PFSK-1 (cell line): ENCODE data around the gene EPHA8.

Experiments used
- FOXP2 ChIP-seq: optimal IDR thresholded peaks from 2 replicates; pipeline ENCODE3; 2011; ENCODE audit warnings: borderline replicate concordance, control low read depth, inconsistent platforms; ENCODE audit not compliant: insufficient read depth; ENCODE audit errors: extremely low read length, extremely low read depth
- POLR2AphosphoS5 ChIP-seq: IDR thresholded peaks from 2 replicates; pipeline ENCODE4 v1.6.1; 2012; ENCODE audit warnings: low read depth, mild to moderate bottlenecking, control low read depth, low read length, moderate library complexity
- SIN3A ChIP-seq: IDR thresholded peaks from 2 replicates; pipeline ENCODE4 v1.6.1; 2012; ENCODE audit warnings: mild to moderate bottlenecking, low read length, moderate library complexity, borderline replicate concordance; ENCODE audit not compliant: insufficient read depth
- TAF1 ChIP-seq: IDR thresholded peaks from 2 replicates; pipeline ENCODE4 v1.6.1; 2012; ENCODE audit warnings: low read length, control low read depth, borderline replicate concordance; ENCODE audit not compliant: insufficient read depth
- TF ChIP-seq, protein P1 (sequence below), 2 experiments: IDR thresholded peaks; 2 replicates each; pipeline versions ENCODE4 v1.6.1 to v1.8.0; 2011 to 2012; ENCODE audit warnings: low read depth in 2 of 2, low read length in 2 of 2, control low read depth in 1 of 2, inconsistent platforms in 1 of 2, mild to moderate bottlenecking in 1 of 2, moderate library complexity in 1 of 2; ENCODE audit not compliant: insufficient read depth in 1 of 2

Gene EPHA8

DNA sequence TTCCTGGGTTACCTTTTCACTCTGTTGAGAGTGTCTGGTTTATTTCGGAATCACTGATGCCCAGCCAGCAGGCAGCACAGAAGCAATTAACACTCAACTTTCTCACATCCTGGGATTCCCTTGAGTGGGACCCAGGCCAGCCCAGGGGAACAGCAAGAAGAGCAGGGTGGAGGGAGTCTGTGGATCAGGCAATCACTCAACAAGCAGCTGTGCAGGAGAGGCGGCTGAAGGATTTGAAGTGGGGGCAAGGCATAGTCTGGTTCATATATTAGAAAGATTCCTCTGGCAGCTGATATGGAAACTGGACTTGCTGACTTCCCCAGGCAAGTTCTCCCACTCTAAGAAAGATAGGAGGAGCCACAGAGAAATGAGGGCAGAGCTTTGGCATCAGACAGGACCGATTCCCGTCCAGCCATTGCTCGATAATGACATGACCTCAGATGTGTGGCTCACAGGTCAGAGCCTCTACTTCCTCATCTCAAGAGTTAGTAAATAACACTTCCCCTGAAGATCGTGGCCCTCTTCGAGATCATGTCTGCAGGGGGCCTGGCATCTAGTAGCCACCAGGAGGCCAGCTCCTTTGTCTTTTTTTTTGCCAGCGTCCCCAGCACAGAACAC lies 12.4 kb downstream of the EPHA8 start:
- TF ChIP-seq FOXP2 = no peak
- TF ChIP-seq POLR2AphosphoS5 = no peak
- no peak for TF ChIP-seq SIN3A
- TF ChIP-seq, protein P1, sequence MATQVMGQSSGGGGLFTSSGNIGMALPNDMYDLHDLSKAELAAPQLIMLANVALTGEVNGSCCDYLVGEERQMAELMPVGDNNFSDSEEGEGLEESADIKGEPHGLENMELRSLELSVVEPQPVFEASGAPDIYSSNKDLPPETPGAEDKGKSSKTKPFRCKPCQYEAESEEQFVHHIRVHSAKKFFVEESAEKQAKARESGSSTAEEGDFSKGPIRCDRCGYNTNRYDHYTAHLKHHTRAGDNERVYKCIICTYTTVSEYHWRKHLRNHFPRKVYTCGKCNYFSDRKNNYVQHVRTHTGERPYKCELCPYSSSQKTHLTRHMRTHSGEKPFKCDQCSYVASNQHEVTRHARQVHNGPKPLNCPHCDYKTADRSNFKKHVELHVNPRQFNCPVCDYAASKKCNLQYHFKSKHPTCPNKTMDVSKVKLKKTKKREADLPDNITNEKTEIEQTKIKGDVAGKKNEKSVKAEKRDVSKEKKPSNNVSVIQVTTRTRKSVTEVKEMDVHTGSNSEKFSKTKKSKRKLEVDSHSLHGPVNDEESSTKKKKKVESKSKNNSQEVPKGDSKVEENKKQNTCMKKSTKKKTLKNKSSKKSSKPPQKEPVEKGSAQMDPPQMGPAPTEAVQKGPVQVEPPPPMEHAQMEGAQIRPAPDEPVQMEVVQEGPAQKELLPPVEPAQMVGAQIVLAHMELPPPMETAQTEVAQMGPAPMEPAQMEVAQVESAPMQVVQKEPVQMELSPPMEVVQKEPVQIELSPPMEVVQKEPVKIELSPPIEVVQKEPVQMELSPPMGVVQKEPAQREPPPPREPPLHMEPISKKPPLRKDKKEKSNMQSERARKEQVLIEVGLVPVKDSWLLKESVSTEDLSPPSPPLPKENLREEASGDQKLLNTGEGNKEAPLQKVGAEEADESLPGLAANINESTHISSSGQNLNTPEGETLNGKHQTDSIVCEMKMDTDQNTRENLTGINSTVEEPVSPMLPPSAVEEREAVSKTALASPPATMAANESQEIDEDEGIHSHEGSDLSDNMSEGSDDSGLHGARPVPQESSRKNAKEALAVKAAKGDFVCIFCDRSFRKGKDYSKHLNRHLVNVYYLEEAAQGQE (IDR thresholded peaks at IDR 0.05; ENCODE audit: insufficient read depth in 1 of 2, low read depth in 2 of 2, low read length in 2 of 2) = no peak
- TF ChIP-seq TAF1 = no peak

GRCh38 chr1:22576150-22576544 lies 12.9 kb downstream of the EPHA8 start:
- TF ChIP-seq SIN3A (no peak), TAF1 (no peak), POLR2AphosphoS5 (no peak), FOXP2 (no peak)
- TF ChIP-seq, protein P1 (IDR thresholded peaks at IDR 0.05; ENCODE audit: insufficient read depth in 1 of 2, low read depth in 2 of 2, low read length in 2 of 2) = no peak

GRCh38 chr1:22576617-22577016 lies 13.3 kb downstream of the EPHA8 start:
- TF ChIP-seq FOXP2 (no peak), TAF1 (no peak), SIN3A (no peak), POLR2AphosphoS5 (no peak)
- TF ChIP-seq, protein P1 (IDR thresholded peaks at IDR 0.05; ENCODE audit: insufficient read depth in 1 of 2, low read depth in 2 of 2, low read length in 2 of 2) = no peak

DNA sequence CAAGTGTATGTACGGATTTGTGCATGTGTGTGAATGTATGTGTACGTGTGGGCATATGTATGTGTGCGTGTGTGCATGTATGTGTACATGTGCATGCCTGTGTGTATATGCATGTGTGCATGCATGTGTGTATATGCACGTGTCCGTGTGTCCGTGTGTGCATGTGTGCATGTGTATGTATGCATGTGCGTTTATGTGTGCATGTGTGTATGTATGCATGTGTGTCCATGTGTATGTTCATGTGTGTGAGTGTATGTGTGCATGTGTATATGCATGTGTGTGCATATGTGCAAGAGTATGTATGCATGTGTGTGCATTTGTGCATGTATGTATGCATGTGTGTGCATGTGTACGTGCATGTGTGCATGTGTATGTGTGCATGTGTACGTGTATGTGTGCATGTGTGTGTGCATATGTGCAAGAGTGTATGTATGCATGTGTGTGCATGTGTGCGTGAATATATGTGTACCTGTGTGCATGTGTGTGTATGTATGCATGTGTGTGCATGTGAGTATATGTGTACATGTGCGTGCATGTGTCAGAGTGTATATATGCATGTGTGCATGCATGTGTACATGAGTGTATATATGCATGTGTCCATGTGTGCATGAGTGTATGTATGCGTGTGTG lies 15.6 kb downstream of the EPHA8 start:
- TF ChIP-seq, protein P1 (IDR thresholded peaks at IDR 0.05; ENCODE audit: insufficient read depth in 1 of 2, low read depth in 2 of 2, low read length in 2 of 2) = no peak
- no peak for TF ChIP-seq SIN3A
- no peak for TF ChIP-seq TAF1
- TF ChIP-seq POLR2AphosphoS5 = no peak
